NT2/D1 (cell line): Measurements from ENCODE around the gene CCDC40.

Experiments
- DNase-seq: peaks from one replicate; pipeline ENCODE4 v3.0.0-alpha.2; 2011; ENCODE audit warnings: low read depth, low spot score
- H3K27me3 ChIP-seq: 2 replicates; pipeline ENCODE4 v1.6.0; 2011; ENCODE audit warnings: mild to moderate bottlenecking; ENCODE audit not compliant: insufficient read length, insufficient read depth
- H3K36me3 ChIP-seq: 2 replicates; pipeline ENCODE4 v1.6.1; 2011; ENCODE audit warnings: mild to moderate bottlenecking, low read length, mixed read lengths; ENCODE audit not compliant: insufficient read depth, insufficient read length
- H3K4me1 ChIP-seq: 2 replicates; pipeline ENCODE4 v1.5.1; 2011; ENCODE audit not compliant: insufficient read depth, insufficient read length
- H3K4me3 ChIP-seq: 2 replicates; pipeline ENCODE4 v1.5.1; 2011; ENCODE audit warnings: low read depth; ENCODE audit not compliant: insufficient read length
- H3K9ac ChIP-seq: 2 replicates; pipeline ENCODE4 v1.6.0; 2011; ENCODE audit warnings: low read depth; ENCODE audit not compliant: insufficient read length
- H3K9me3 ChIP-seq: 2 replicates; pipeline ENCODE4 v1.5.1; 2011; ENCODE audit warnings: mild to moderate bottlenecking, low read length; ENCODE audit not compliant: insufficient read depth
- SUZ12 ChIP-seq: IDR thresholded peaks from 2 replicates; pipeline ENCODE4 v1.6.1; 2011; ENCODE audit not compliant: insufficient read length, insufficient read depth; ENCODE audit errors: extremely low read depth
- YY1 ChIP-seq: IDR thresholded peaks from 2 replicates; pipeline ENCODE4 v1.6.1; 2011; ENCODE audit not compliant: insufficient read length, insufficient read depth
- ZNF274 ChIP-seq: IDR thresholded peaks from 2 replicates; pipeline ENCODE4 v1.6.1; 2011; ENCODE audit warnings: mild to moderate bottlenecking, low read depth, low read length

The CCDC40 gene

DNA sequence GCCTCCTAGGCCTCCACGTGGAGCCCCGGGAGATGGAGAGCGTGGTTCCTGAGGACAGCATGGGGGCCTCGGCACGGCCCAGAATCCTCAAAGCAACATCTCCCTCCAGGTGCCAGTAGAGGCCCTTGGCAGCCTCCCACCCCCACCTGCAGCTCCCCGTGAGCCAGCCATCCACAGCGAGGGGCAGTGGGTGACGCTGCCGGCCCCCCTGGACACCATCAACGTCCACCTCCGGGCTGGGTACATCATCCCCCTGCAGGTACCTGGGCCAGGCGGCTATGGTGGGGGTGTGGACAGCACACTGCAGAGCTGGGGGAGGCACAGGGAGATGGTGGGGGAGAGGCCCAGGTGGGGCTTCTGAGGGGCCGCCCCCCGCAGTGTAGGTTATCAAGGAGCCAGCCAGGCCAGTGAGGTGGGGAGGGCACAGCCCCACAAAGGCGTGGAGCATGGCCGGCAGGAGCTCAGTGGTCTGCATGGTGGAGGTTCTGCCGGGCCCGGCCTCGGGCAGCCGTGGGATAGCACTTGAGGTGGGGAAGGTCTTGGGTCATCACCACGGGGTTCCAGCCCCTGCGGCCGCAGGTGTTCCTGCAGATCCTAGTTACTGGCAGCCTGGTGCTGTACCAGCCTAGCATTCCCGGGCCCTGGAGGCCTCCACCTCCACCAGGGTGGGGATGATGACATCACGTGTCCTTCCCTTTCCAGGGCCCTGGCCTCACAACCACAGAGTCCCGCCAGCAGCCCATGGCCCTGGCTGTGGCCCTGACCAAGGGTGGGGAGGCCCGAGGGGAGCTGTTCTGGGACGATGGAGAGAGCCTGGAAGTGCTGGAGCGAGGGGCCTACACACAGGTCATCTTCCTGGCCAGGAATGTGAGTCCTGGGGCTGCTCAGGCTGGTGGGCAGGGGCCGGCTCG lies 81.3 kb downstream of the CCDC40 start:
- peaks cover 25% of the 10 kb centered on the region for H3K36me3 ChIP-seq
- H3K9ac ChIP-seq: peak overlapping the region; percentile 18
- 0 out of 2 replicates have a peak, but pooled peaks cover 11% of the 10 kb centered on the region for H3K9me3 ChIP-seq
- no peak for TF ChIP-seq ZNF274
- no peak overlapping the region for H3K4me3 ChIP-seq
- peaks cover 15% of the 10 kb centered on the region for H3K4me1 ChIP-seq
- H3K27me3 ChIP-seq: no peaks in the 10 kb centered on the region
- no peak for DNase-seq

GRCh38 chr17:80118601-80119270 lies 82.3 kb downstream of the CCDC40 start:
- Histone ChIP-seq H3K4me3 (no peak overlapping the region), H3K9me3 (0 out of 2 replicates have a peak, but pooled peaks cover 11% of the 10 kb centered on the region), H3K9ac (no peak overlapping the region), H3K4me1 (peaks cover 10% of the 10 kb centered on the region), H3K36me3 (peaks cover 21% of the 10 kb centered on the region), H3K27me3 (no peaks in the 10 kb centered on the region)
- DNase-seq: no peak
- TF ChIP-seq YY1 (no peak), ZNF274 (no peak), SUZ12 (no peak)

DNA sequence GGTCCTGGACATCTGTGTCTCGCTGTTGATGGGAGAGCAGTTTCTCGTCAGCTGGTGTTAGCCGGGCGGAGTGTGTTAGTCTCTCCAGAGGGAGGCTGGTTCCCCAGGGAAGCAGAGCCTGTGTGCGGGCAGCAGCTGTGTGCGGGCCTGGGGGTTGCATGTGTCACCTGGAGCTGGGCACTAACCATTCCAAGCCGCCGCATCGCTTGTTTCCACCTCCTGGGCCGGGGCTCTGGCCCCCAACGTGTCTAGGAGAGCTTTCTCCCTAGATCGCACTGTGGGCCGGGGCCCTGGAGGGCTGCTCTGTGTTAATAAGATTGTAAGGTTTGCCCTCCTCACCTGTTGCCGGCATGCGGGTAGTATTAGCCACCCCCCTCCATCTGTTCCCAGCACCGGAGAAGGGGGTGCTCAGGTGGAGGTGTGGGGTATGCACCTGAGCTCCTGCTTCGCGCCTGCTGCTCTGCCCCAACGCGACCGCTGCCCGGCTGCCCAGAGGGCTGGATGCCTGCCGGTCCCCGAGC lies 82.9 kb downstream of the CCDC40 start:
- 0 out of 2 replicates have a peak, but pooled peaks cover 9% of the 10 kb centered on the region for H3K9me3 ChIP-seq
- peaks cover 21% of the 10 kb centered on the region for H3K36me3 ChIP-seq
- TF ChIP-seq YY1: no peak
- TF ChIP-seq SUZ12: no peak
- TF ChIP-seq ZNF274: no peak
- DNase-seq: no peak
- H3K4me3 ChIP-seq: no peak overlapping the region
- H3K27me3 ChIP-seq: no peaks in the 10 kb centered on the region
- H3K4me1 ChIP-seq: peaks cover 12% of the 10 kb centered on the region
- H3K9ac ChIP-seq: no peak overlapping the region

DNA sequence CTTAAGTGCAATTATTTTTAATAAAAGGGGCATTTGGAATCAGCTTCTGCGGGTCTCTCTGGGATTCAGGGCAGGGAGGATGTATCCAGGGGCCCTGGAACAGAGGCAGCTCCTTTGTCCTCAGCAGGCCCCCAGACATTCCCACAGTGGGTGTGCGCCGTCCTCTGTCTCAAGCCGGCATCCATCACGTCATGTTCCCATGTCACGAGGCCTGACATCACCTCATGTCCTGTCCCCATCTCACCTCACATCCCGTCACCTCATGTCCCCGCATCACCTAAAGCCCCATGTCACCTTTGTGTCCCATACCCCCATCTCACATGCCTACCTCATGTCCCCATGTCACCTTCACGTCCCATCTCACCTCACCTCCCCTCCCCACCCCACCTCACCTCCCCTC lies 83.4 kb downstream of the CCDC40 start:
- DNase-seq: no peak
- H3K36me3 ChIP-seq: peaks cover 21% of the 10 kb centered on the region
- TF ChIP-seq SUZ12: no peak
- TF ChIP-seq YY1: no peak
- no peak for TF ChIP-seq ZNF274
- H3K27me3 ChIP-seq: no peaks in the 10 kb centered on the region
- no peak overlapping the region for H3K9ac ChIP-seq
- H3K4me3 ChIP-seq: no peak overlapping the region
- H3K9me3 ChIP-seq: 0 out of 2 replicates have a peak, but pooled peaks cover 5% of the 10 kb centered on the region
- H3K4me1 ChIP-seq: peaks cover 17% of the 10 kb centered on the region

DNA sequence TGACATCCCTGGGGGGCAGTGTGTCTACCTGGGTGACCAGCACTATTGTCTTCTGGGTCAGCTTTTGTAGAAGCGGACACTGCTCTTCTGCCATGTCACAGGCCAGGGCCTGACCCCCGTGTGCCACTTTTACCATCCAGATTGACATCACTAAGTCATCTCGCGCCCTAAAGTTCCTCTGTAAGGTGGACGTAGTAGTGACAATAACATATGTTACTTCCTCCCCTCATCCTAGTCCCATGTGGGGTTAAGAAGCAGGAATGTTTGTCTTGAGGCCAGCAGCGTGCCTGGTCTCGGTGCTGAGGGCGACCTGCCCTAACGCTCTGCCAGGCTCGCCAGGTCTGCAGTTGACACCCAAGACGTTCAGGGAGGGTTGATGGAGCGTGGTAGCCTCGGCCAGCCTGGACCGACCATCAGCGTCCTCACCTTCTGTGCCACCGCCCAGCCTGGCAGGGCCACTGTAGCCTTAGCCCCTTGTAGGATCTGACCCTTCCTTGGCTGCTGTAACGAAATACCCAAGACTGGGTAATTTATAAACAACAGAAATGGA lies 85.7 kb downstream of the CCDC40 start:
- Histone ChIP-seq H3K4me1 (peaks cover 10% of the 10 kb centered on the region), H3K9me3 (no peaks in the 10 kb centered on the region), H3K9ac (no peak overlapping the region), H3K36me3 (peaks cover 17% of the 10 kb centered on the region), H3K4me3 (no peak overlapping the region), H3K27me3 (no peaks in the 10 kb centered on the region)
- no peak for DNase-seq
- TF ChIP-seq YY1 (no peak), ZNF274 (no peak), SUZ12 (no peak)

DNA sequence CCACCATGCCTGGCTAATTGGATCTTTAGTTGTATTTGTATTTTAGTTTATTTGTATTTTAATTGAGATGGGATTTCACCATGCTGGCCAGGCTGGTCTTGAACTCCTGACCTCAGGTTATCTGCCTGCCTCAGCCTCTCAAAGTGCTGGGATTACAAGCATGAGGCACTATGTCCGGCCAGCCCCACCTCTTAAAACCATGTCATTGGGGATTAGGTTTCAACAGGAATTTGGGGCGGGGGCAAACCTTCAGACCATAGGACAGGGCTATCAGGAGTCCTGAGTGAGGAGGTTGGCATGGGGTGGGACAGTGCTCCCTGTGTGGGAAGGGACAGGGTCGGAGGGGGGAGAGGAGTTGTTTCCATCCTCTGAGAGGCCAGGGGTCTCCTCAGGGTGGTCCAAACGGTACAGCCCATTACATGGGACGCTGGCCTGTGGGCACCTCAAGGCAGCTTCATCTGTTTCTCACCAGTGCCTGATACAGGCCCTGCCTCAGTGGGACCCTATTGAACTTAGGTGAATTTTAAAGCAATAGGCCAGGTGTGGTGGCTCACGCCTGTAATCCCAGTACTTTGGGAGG lies 86.6 kb downstream of the CCDC40 start:
- Histone ChIP-seq H3K9ac (no peak overlapping the region), H3K27me3 (no peaks in the 10 kb centered on the region), H3K9me3 (no peaks in the 10 kb centered on the region), H3K4me1 (peaks cover 9% of the 10 kb centered on the region), H3K36me3 (peaks cover 9% of the 10 kb centered on the region), H3K4me3 (no peak overlapping the region)
- TF ChIP-seq ZNF274: no peak
- no peak for TF ChIP-seq SUZ12
- no peak for TF ChIP-seq YY1
- DNase-seq: no peak
